Prostate gland (tissue), 2 donors: ENCODE data around the gene TOM1.

Experiments
- POLR2A ChIP-seq: fragments of 450-650 bp; IDR thresholded peaks from one replicate; pipeline ENCODE4 v1.6.1; 2016; ENCODE audit warnings: antibody characterized with exemption, mild to moderate bottlenecking
- POLR2AphosphoS5 ChIP-seq: sonication (generic); formaldehyde crosslinking; IDR thresholded peaks from one replicate; pipeline ENCODE4 v1.6.1; 2017; ENCODE audit warnings: antibody characterized with exemption
- TF ChIP-seq, protein P1 (sequence below), 4 experiments: fragments of 200-600 bp in 2 of 4; fragments of 450-650 bp in 2 of 4; sonication (generic) in 2 of 4; IDR thresholded peaks; 1 replicate in 3 of 4; 2 replicates in 1 of 4; pipeline ENCODE4 v1.5.1; 2016 to 2019; ENCODE audit warnings: antibody characterized with exemption in 4 of 4, mild to moderate bottlenecking in 2 of 4, moderate library complexity in 2 of 4

DNA sequence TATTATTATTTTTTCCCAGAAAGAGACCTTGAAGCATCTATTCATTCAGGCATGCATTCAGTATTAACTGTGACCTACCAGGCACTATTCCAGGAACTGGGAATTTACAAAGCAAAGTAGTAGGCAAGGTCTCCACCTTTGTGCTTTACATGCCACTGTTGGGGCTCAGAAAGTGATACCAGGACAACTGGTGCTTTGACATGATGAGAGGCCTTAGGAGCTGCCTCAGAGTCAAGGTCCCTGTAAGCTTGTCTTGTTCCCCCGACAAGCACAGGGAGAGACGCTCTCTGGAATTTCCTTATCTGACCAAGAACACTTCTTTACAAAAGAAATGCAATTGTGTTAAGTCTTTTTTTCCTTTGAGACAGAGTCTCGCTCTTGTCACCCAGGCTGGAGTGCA is 78.9 kb downstream of the TOM1 start:
- TF ChIP-seq, protein P1, sequence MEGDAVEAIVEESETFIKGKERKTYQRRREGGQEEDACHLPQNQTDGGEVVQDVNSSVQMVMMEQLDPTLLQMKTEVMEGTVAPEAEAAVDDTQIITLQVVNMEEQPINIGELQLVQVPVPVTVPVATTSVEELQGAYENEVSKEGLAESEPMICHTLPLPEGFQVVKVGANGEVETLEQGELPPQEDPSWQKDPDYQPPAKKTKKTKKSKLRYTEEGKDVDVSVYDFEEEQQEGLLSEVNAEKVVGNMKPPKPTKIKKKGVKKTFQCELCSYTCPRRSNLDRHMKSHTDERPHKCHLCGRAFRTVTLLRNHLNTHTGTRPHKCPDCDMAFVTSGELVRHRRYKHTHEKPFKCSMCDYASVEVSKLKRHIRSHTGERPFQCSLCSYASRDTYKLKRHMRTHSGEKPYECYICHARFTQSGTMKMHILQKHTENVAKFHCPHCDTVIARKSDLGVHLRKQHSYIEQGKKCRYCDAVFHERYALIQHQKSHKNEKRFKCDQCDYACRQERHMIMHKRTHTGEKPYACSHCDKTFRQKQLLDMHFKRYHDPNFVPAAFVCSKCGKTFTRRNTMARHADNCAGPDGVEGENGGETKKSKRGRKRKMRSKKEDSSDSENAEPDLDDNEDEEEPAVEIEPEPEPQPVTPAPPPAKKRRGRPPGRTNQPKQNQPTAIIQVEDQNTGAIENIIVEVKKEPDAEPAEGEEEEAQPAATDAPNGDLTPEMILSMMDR (IDR thresholded peaks at IDR 0.05): no peak
- no peak for TF ChIP-seq POLR2A
- TF ChIP-seq POLR2AphosphoS5: no peak
